Stimulated activated CD8-positive, alpha-beta memory T cell treated with anti-CD3 and anti-CD28 coated beads, Interleukin-7, amount 100 ng/mL, for 1 hour (primary cell): ENCODE results near the gene MAPK1IP1L.
"Not testable (repeated sequence)": the region's sequence is repeated elsewhere in the genome, so short reads cannot be mapped to it uniquely, and the experiment has no call there.

Experiments
- DNase-seq, 2 donors: peaks; one replicate each; pipeline ENCODE4 v3.0.0-alpha.2; 2020; ENCODE audit warnings: low read depth in 2 of 2

Gene MAPK1IP1L

GRCh38 chr14:55054098-55054497 lies 2.7 kb downstream of the MAPK1IP1L start:
- no peak for DNase-seq

- no peak for DNase-seq
These were observed 6.5 kb downstream of the MAPK1IP1L start for GRCh38 chr14:55057919-55058318.

GRCh38 chr14:55059333-55059732 lies 7.9 kb downstream of the MAPK1IP1L start:
- DNase-seq: no peak

GRCh38 chr14:55062517-55063351 lies 11.3 kb downstream of the MAPK1IP1L start:
- no peak for DNase-seq

DNA sequence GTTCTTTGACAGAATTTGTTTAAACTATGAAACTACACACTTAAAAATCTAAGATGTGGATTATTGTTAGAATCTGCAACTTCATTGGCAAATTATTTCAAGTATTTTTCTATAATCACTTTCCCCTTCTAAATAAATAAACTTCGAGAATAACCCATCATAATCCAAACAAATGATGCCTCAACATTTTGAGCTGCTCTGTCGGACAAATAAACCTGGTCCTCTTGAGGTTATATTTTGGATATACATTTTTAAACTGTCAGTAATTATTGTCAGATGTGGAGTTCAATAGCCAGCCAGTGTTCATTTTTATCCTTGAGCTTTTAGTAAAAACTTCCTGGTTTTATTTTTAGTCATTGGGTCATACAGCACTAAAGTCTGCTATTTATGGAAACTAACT lies 13.4 kb downstream of the MAPK1IP1L start:
- not testable (repeated sequence) for DNase-seq

GRCh38 chr14:55065411-55065810 lies 14.0 kb downstream of the MAPK1IP1L start:
- DNase-seq: no peak

- no peak for DNase-seq
These were observed 14.8 kb downstream of the MAPK1IP1L start for GRCh38 chr14:55066223-55066622.

DNA sequence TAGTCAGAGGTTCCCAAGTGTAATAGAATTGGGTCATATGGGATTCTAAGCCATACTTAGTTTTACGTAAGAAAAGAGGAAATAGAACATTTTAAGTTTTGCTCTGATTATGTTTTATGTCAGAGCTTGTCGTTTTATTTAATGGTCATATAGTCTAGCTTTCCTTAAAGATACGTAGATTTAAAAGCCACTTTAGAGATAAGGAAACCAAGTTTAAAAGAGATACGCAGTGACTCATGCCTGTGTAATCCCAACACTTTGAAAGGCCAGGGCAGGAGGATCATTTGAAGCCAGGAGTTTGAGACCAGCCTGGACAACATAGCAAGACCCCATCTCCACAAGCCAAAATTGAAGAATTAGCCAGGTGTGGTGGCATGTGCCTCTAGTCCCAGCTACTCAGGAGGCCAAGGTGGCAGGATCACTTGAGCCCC lies 19.5 kb downstream of the MAPK1IP1L start:
- DNase-seq: no peak

DNA sequence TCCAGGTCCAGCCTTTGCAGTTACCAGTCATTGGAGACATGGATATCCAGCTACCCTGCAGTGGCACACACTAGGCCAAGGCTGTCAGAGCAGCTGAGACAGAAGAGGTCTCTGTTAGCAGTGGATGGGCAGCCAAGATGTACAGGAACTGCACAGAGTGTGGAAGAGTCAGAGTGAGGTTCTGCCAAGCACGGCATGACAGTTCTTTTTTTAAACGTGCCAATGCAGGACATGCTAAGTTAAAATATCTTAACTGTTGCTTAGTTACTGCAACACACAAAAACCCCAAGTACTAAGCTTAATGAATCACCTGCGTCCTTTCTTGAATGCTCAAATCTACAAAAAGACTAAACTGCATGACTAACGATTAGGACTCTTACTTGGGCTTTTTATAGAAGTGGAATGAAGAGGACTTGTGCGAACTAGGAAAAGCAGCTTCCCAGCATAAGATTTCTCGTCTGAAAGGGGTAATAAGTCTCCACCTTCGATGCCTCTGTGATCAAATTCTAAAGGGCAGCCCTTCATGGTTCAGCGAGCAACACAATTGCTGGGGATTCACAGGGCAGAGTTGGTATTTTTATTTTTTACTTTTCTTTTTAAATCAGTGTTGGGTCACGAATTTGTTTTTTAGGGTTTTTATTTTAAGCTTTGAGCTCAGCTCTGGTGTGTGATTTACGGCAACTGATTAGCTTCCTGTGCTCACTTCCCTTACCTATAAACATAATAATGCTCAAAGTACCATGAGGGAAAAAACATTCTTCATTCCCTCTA lies 20.6 kb downstream of the MAPK1IP1L start:
- no peak for DNase-seq

DNA sequence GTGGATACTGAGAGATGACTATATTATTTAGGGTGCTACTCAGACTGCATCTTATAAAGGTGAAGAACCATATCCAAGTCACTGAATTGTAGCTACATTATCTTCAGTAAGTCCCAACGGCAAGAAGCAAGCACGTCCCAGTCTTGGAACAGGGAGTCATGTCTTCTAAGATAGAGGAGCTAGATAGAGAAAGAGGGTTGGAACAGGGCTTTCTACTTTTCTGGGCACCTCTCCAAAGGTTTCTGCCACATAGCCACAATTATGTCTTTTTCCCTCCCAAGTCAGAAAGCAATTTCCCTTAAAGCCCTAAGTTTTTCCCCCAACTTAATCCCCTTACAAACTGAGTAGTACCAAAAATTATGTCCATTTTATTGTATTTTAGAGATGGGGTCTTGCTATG lies 22.4 kb downstream of the MAPK1IP1L start:
- DNase-seq: no peak

DNA sequence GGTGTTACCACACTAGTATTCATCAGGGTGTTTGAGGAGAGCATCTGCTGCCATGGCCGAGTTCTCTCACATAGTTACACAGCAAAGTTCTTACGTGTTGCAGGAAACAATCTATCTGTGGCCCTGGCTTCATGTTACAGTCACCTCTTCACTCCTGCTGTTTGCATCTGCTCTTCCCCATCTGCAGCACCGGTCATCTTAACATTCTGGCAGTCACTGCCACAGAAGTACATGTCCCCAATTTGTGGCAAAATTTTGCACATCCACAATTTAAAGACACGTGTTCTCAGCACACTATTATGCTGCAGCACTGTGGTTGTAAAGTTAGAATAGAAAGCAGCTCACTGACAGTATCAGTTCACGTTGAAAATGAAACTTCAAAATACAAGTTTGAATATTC lies 23.2 kb downstream of the MAPK1IP1L start:
- DNase-seq: no peak

- no peak for DNase-seq
These were observed 24.3 kb downstream of the MAPK1IP1L start for GRCh38 chr14:55075628-55076175.

- DNase-seq: no peak
These were observed 26.0 kb downstream of the MAPK1IP1L start for GRCh38 chr14:55077170-55078151.

- DNase-seq: not testable (repeated sequence)
These were observed 28.5 kb downstream of the MAPK1IP1L start for GRCh38 chr14:55079961-55080360.

GRCh38 chr14:55084401-55085059 lies 33.1 kb downstream of the MAPK1IP1L start:
- DNase-seq: no peak

DNA sequence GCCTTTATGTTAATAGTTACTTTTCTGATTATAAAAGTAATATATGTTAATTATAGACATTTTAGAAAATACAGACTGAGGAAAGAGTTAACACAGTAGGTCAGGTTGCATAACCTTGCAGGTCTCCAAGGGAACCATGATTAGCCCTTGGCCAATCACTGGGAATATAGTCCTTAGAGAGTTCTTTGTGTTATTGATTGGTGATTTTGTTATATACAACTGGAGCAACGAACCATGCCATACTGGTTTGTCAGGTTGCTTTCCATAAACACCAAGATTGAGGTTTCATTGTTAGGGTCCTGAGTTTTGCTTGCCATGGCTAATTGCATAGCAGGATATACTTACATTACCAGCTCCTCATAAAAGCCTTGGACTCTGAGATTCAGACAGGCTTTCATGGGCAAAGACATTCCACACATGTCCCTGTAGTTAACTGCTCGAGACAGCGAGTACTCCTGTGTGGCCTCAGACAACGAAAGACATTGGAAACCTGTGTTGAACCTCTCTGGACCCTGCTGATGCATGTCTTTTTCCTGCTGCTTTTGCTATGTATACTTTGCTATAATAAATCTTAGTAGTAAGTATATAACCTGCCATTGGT lies 33.7 kb downstream of the MAPK1IP1L start:
- no peak for DNase-seq

DNA sequence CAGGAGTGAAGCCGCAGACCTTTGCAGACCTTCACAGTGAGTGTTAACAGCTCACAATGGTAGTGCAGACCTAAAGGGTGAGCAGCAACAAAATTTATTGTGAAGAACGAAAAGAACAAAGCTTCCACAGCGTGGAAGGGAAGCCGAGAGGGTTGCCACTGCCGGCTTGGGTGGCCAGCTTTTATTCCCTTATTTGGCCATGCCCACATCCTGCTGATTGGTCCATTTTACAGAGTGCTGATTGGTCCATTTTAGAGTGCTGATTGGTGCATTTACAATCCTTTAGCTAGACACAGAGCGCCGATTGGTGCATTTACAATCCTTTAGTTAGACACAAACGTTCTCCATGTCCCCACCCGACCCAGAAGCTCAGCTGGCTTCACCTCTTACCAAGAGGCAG lies 35.5 kb downstream of the MAPK1IP1L start:
- no peak for DNase-seq

- no peak for DNase-seq
These were observed 36.9 kb downstream of the MAPK1IP1L start for GRCh38 chr14:55088356-55088755.

- no peak for DNase-seq
These were observed 40.9 kb downstream of the MAPK1IP1L start for GRCh38 chr14:55092341-55092740.
